Coronary artery (tissue), 2 donors: ENCODE results near the gene LYG2.

Experiments
- DNase-seq: peaks from one replicate; pipeline ENCODE4 v3.0.0-alpha.2; 2017; ENCODE audit warnings: low spot score
- H3K27ac ChIP-seq, 2 donors: fragments of 200-600 bp; sonication (generic); one replicate each; pipeline ENCODE4 v1.5.1; 2016 to 2019
- H3K4me3 ChIP-seq: fragments of 200-600 bp; sonication (generic); 2 replicates; pipeline ENCODE4 v1.5.1; 2016; ENCODE audit warnings: mild to moderate bottlenecking, moderate library complexity
- TF ChIP-seq, protein P1 (sequence below): fragments of 200-600 bp; sonication (generic); IDR thresholded peaks from one replicate; pipeline ENCODE4 v1.5.1; 2019; ENCODE audit warnings: antibody characterized with exemption

LYG2 gene

GRCh38 chr2:99275882-99276281 is 20.4 kb upstream of the LYG2 start:
- Histone ChIP-seq H3K27ac (no peak overlapping the region), H3K4me3 (no peak overlapping the region)
- TF ChIP-seq, protein P1, sequence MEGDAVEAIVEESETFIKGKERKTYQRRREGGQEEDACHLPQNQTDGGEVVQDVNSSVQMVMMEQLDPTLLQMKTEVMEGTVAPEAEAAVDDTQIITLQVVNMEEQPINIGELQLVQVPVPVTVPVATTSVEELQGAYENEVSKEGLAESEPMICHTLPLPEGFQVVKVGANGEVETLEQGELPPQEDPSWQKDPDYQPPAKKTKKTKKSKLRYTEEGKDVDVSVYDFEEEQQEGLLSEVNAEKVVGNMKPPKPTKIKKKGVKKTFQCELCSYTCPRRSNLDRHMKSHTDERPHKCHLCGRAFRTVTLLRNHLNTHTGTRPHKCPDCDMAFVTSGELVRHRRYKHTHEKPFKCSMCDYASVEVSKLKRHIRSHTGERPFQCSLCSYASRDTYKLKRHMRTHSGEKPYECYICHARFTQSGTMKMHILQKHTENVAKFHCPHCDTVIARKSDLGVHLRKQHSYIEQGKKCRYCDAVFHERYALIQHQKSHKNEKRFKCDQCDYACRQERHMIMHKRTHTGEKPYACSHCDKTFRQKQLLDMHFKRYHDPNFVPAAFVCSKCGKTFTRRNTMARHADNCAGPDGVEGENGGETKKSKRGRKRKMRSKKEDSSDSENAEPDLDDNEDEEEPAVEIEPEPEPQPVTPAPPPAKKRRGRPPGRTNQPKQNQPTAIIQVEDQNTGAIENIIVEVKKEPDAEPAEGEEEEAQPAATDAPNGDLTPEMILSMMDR, result no peak
- no peak for DNase-seq

DNA sequence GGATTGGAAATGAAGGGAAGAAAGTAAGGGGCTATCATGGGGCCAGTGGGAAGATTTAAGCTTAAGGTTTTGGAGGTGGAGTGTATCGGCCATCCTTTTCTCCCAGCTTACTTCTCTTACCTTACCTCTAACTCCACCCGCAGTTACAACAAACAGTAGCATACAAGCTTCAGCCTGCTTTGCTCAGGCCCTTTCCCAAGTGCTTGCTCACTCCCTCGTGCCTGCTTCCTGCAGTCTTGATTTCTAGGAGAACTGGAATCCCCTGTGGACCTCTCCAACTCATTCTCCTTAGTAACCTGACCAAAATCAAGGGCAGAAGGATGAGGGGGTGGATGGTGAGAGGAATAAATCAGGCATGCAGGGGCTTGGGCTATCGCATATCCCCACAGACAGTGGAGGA is 5.8 kb upstream of the LYG2 start:
- no peak overlapping the region for H3K4me3 ChIP-seq
- DNase-seq, result no peak
- no peak overlapping the region for H3K27ac ChIP-seq
- TF ChIP-seq, protein P1, result no peak

DNA sequence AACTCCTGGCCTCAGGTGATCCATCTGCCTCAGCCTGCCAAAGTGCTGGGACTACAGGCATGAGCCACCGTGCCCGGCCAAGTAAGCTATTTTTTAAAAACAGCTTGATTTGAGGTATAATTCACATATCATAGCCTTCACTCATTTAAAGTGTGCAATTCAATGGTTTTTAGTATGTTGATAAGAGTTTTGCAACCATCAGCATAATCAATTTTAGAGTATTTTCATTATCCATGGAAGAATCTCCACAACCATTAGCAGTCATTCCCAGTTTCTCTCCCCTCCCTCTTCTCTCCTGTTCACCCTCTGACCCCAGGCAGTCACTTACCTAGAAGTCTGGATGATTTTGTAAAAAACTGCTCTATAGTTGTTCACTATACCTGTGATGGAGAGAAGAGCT is 4.7 kb upstream of the LYG2 start:
- no peak for DNase-seq
- TF ChIP-seq, protein P1, result no peak

GRCh38 chr2:99259465-99259864 is 4.0 kb upstream of the LYG2 start:
- no peak for DNase-seq
- H3K4me3 ChIP-seq, result no peak overlapping the region
- no peak overlapping the region for H3K27ac ChIP-seq
- TF ChIP-seq, protein P1, result no peak

More for the DNA sequence above, 4.7 kb upstream of the LYG2 start:
- H3K27ac ChIP-seq, result no peak overlapping the region
- H3K4me3 ChIP-seq, result no peak overlapping the region

DNA sequence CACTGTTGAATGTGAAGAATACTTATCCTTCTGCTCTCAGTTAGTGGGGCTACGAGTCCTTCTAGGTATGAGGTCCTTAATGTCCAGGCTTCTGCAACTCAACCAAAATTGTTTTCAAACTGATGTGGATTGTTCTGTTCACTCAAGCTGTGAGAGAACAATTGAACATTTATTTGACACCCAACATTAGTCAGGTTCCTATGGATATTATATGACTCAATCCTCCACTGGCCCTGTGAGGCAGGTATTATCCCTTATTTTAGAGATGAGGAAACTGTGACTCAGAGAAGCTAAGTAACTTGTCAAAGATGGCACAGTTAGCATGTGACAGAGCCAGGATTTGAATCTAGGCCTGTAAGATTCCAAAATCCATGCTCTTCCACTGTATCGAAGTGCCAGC is 1.2 kb upstream of the LYG2 start:
- no peak for DNase-seq
- TF ChIP-seq, protein P1, result no peak
- H3K27ac ChIP-seq, result no peak overlapping the region
- H3K4me3 ChIP-seq, result no peak overlapping the region

GRCh38 chr2:99249951-99250350 is 5.5 kb downstream of the LYG2 start:
- DNase-seq, result no peak
- TF ChIP-seq, protein P1, result no peak
- H3K4me3 ChIP-seq, result no peak overlapping the region
- H3K27ac ChIP-seq, result no peak overlapping the region

- TF ChIP-seq, protein P1, result no peak
- H3K27ac ChIP-seq, result no peak overlapping the region
- H3K4me3 ChIP-seq, result no peak overlapping the region
- no peak for DNase-seq
Observed at GRCh38 chr2:99242151-99242550, 13.3 kb downstream of the LYG2 start.
